Brain pericyte (primary cell): ENCODE measurements around the gene PARD3B.
"Not testable (repeated sequence)": the region's sequence is repeated elsewhere in the genome, so short reads cannot be mapped to it uniquely, and the experiment has no call there.

Source experiments
- DNase-seq: peaks from one replicate; pipeline ENCODE4 v3.0.0-alpha.2; 2012; ENCODE audit warnings: low read depth, low spot score

Gene PARD3B

GRCh38 chr2:205188239-205189138 is 643.2 kb downstream of the PARD3B start:
- peak; percentile 77 for DNase-seq

- DNase-seq = no peak
Observed at GRCh38 chr2:205189301-205189700, 644.0 kb downstream of the PARD3B start.

- no peak for DNase-seq
Observed at GRCh38 chr2:205190528-205190927, 645.3 kb downstream of the PARD3B start.

GRCh38 chr2:205193125-205193835 is 648.0 kb downstream of the PARD3B start:
- DNase-seq = no peak

- no peak for DNase-seq
Observed at GRCh38 chr2:205193836-205194228, 648.6 kb downstream of the PARD3B start.

GRCh38 chr2:205197468-205198139 is 652.3 kb downstream of the PARD3B start:
- no peak for DNase-seq

- no peak for DNase-seq
Observed at GRCh38 chr2:205198140-205198525, 652.9 kb downstream of the PARD3B start.

- no peak for DNase-seq
Observed at GRCh38 chr2:205199165-205199850, 654.0 kb downstream of the PARD3B start.

GRCh38 chr2:205210494-205210893 is 665.2 kb downstream of the PARD3B start:
- no peak for DNase-seq

GRCh38 chr2:205212357-205212756 is 667.1 kb downstream of the PARD3B start:
- no peak for DNase-seq

GRCh38 chr2:205216092-205216491 is 670.8 kb downstream of the PARD3B start:
- no peak for DNase-seq

- no peak for DNase-seq
Observed at GRCh38 chr2:205216580-205216979, 671.3 kb downstream of the PARD3B start.

GRCh38 chr2:205217004-205217403 is 671.7 kb downstream of the PARD3B start:
- DNase-seq = no peak

- DNase-seq = no peak
Observed at GRCh38 chr2:205218056-205218455, 672.8 kb downstream of the PARD3B start.

GRCh38 chr2:205218816-205219215 is 673.5 kb downstream of the PARD3B start:
- DNase-seq = not testable (repeated sequence)

GRCh38 chr2:205220559-205220958 is 675.3 kb downstream of the PARD3B start:
- no peak for DNase-seq

GRCh38 chr2:205232086-205232485 is 686.8 kb downstream of the PARD3B start:
- DNase-seq = no peak

GRCh38 chr2:205235434-205235833 is 690.2 kb downstream of the PARD3B start:
- no peak for DNase-seq

- DNase-seq = no peak
Observed at GRCh38 chr2:205237524-205237923, 692.2 kb downstream of the PARD3B start.

- DNase-seq = no peak
Observed at GRCh38 chr2:205245001-205245400, 699.7 kb downstream of the PARD3B start.

- DNase-seq = no peak
Observed at GRCh38 chr2:205245652-205246051, 700.4 kb downstream of the PARD3B start.

- DNase-seq = no peak
Observed at GRCh38 chr2:205259121-205259520, 713.8 kb downstream of the PARD3B start.
